ENCODE measurements around the gene MEF2D.

DNA sequence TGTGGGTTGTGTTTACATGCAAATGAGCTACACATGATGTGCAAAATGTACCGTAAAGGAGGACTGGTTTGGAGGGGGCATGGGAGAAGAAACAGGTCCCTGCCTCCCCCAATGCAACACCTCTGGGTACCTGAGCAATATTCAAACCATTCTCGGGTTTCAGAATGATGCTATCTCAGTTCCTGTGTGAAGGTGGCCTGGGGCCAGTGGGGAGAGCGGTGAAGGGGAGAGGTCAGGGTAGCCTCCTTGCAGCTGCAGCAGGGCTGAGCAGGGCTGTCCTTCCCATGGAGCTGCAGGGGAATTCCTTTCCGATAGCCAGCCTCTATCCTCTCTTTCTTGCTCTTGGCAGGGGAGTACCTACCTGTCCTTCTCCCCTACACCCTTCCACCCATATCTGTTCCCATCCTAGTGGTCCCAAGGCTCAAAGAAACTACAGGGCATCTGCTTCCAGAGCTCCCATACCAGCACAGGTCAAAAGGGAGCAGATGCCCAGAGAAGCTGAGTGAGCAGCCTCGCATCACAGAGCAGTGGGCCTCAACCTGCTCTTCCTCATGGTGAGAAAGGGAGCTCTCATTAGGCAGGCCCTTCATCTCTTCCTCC is 11.9 kb downstream of the MEF2D start:
- TF ChIP-seq CTCF (conservative IDR thresholded peaks at IDR 0.05; ENCODE audit: low read depth, low read length) (no peak), EZH2 (IDR thresholded peaks at IDR 0.05; ENCODE audit: borderline replicate concordance, low read depth, low read length, poor library complexity, severe bottlenecking) (no peak)

Data from A673 (cell line).